ENCODE results near the gene TMEM95. TPM values are rescaled to one million over a fixed set of nuclear protein-coding genes. Genes with fewer than 3 reads are reported as not detected.

The TMEM95 gene
- total RNA-seq, 4 donors from 2014 or later, result not detected

DNA sequence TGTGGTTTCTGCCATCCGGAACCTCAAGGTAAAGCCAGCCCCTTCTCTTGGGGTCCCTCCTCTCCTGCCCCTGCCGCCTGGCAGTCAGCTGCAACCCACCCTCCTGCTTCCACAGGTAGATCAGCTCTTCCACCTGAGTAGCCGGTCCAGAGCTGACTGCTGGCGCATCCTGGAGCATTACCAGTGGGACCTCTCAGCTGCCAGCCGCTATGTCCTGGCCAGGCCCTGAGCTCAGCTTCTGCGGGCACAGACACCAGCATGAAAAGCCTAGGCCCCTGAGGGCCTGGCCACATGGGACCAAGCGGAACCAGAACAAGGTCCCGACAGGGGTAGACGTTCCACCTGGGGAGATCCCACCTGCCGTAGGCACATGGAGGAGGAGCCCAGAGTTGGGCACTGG lies 33.9 kb downstream of the TMEM95 start:
- TF ChIP-seq CTCF (IDR thresholded peaks at IDR 0.05 in 4 of 5, conservative IDR thresholded peaks at IDR 0.05 in 1 of 5), result no peak
- no peak for TF ChIP-seq POLR2A (IDR thresholded peaks at IDR 0.05)
- DNase-seq (no peak), ATAC-seq (no peak)
- in situ Hi-C loops (cut with MboI; ENCODE audit: low sequenced_read_pairs in 4 of 4) (no loop called here), intact Hi-C loops (cut with DNase I; ENCODE audit: low total_unique reads) (no loop called here)
- H3K36me3 ChIP-seq, result peaks cover 0 to 22% of the 10 kb centered on the region in 2 donors
- peaks cover 8 to 11% of the 10 kb centered on the region in 2 donors for H3K4me1 ChIP-seq
- H3K9me3 ChIP-seq, result no peaks in the 10 kb centered on the region
- H3K4me3 ChIP-seq, result no peak overlapping the region
- H3K27ac ChIP-seq, result no peak overlapping the region
- peaks cover 1 to 7% (median 3%) of the 10 kb centered on the region in 3 donors for H3K27me3 ChIP-seq

DNA sequence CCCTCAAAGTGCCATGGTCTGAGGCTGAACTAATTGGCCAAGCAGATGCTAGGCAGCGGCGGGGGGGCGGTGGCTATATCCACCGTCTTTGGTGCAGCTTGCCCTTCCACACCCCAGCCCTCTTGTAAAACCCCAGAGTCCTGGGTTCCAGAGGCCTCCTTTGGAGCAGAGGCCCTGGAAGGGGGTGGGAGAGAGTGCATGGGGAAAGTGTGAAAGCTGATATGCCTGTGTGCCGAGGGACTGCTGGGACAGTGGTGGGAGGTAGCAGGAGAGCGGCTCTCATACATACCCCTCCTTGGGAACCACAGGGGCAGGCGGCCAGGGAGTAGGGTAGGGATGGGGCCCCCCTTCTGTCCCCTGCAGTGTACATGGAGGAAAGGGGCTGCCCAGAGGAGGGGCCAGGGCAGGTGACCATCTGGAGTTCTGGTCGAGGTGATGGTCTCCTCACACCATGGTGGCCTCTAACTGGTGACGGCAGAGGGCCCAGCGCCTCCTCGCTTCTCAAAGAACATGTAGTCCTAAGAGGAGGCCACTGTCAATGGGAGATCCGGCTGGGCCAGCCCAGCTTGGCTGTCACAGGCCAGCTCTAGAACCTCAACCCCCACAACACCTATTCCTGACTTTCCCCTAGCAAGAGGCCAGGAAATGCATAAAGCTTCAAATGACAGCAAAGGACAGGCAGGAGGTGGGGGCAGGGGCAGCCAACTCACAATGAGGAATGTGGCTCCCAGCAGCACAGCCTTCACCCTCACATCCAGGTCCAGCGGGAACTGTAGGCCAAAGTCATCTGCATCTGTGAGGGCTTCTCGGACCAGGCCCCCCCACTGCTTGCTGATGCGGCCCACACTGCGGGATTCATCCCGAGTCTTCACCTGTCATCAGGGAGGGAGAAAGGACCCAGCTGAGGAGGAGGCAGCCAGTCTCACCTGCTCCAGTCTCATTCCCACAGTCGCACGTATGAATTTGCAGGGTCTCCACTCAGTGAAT lies 35.3 kb downstream of the TMEM95 start:
- in situ Hi-C loops (cut with MboI; ENCODE audit: low sequenced_read_pairs in 4 of 4), result no loop called here
- DNase-seq, result no peak
- peaks cover 0 to 22% of the 10 kb centered on the region in 2 donors for H3K36me3 ChIP-seq

GRCh38 chr17:7391307-7391706 lies 36.4 kb downstream of the TMEM95 start:
- TF ChIP-seq POLR2A (IDR thresholded peaks at IDR 0.05) (no peak), CTCF (IDR thresholded peaks at IDR 0.05 in 4 of 5, conservative IDR thresholded peaks at IDR 0.05 in 1 of 5) (no peak)
- in situ Hi-C loops (cut with MboI; ENCODE audit: low sequenced_read_pairs in 4 of 4) (no loop called here), intact Hi-C loops (cut with DNase I; ENCODE audit: low total_unique reads) (no loop called here)
- Histone ChIP-seq H3K9me3 (no peaks in the 10 kb centered on the region), H3K36me3 (peaks cover 0 to 22% of the 10 kb centered on the region in 2 donors), H3K4me1 (peaks cover 9 to 10% of the 10 kb centered on the region in 2 donors), H3K27ac (peak overlapping the region in 1 of 4 donors; percentile 11), H3K4me3 (no peak overlapping the region), H3K27me3 (no peaks in the 10 kb centered on the region)
- ATAC-seq (no peak), DNase-seq (no peak)

More for the DNA sequence above, 35.3 kb downstream of the TMEM95 start:
- H3K4me3 ChIP-seq, result no peak overlapping the region
- H3K27me3 ChIP-seq, result no peaks in the 10 kb centered on the region
- no peak for ATAC-seq
- TF ChIP-seq POLR2A (IDR thresholded peaks at IDR 0.05), result no peak
- TF ChIP-seq CTCF (IDR thresholded peaks at IDR 0.05 in 4 of 5, conservative IDR thresholded peaks at IDR 0.05 in 1 of 5), result no peak
- intact Hi-C loops (cut with DNase I; ENCODE audit: low total_unique reads), result no loop called here
- H3K4me1 ChIP-seq, result peaks cover 9 to 10% of the 10 kb centered on the region in 2 donors
- no peaks in the 10 kb centered on the region for H3K9me3 ChIP-seq
- H3K27ac ChIP-seq, result no peak overlapping the region

GRCh38 chr17:7392696-7393612 lies 38.0 kb downstream of the TMEM95 start:
- intact Hi-C loops (cut with DNase I; ENCODE audit: low total_unique reads), result no loop called here
- H3K27ac ChIP-seq, result peak overlapping the region in 3 of 4 donors; percentile 87 to 97 (median 94)

More at GRCh38 chr17:7392696-7393612, 38.0 kb downstream of the TMEM95 start:
- no peaks in the 10 kb centered on the region for H3K27me3 ChIP-seq
- peak overlapping the region in 3 of 4 donors; percentile 73 to 97 (median 93) for H3K4me3 ChIP-seq
- H3K36me3 ChIP-seq, result peaks cover 0 to 22% of the 10 kb centered on the region in 2 donors
- ATAC-seq, result no peak
- H3K4me1 ChIP-seq, result peaks cover 9 to 10% of the 10 kb centered on the region in 2 donors
- no peaks in the 10 kb centered on the region for H3K9me3 ChIP-seq
- in situ Hi-C loops (cut with MboI; ENCODE audit: low sequenced_read_pairs in 4 of 4), result no loop called here
- TF ChIP-seq POLR2A (IDR thresholded peaks at IDR 0.05), result no peak
- TF ChIP-seq CTCF (IDR thresholded peaks at IDR 0.05 in 4 of 5, conservative IDR thresholded peaks at IDR 0.05 in 1 of 5), result no peak
- peak in 1 of 2 donors; percentile 9 for DNase-seq

Measured in gastrocnemius medialis (tissue), 4 donors.